HL-60 (cell line): ENCODE measurements around the gene DUS1L.

Experiments used
- DNase-seq, 2 experiments: peaks; one replicate each; pipeline ENCODE4 v3.0.0-alpha.2; 2010 to 2020; ENCODE audit warnings: low read depth in 1 of 2, low spot score in 1 of 2
- H3K27ac ChIP-seq: fragments of 250-450 bp; sonication (Bioruptor Pico); replicated peaks from 2 replicates; pipeline ENCODE4 v1.5.1; 2020; ENCODE audit warnings: mild to moderate bottlenecking, moderate library complexity
- H3K27me3 ChIP-seq: fragments of 250-450 bp; sonication (Bioruptor Pico); 2 replicates; pipeline ENCODE4 v1.5.1; 2021; ENCODE audit warnings: mild to moderate bottlenecking, moderate library complexity; ENCODE audit not compliant: insufficient read depth, poor library complexity, severe bottlenecking
- H3K4me3 ChIP-seq: replicated peaks from 2 replicates; pipeline ENCODE4 v1.5.1; 2011; ENCODE audit warnings: mild to moderate bottlenecking, control low read depth, low read length; ENCODE audit not compliant: insufficient read depth
- CTCF ChIP-seq: IDR thresholded peaks from one replicate; pipeline ENCODE4 v1.5.1; 2011; ENCODE audit warnings: low read length, control low read depth, inconsistent platforms; ENCODE audit not compliant: insufficient read depth
- GABPA ChIP-seq: IDR thresholded peaks from 2 replicates; pipeline ENCODE4 v1.6.1; 2012; ENCODE audit warnings: low read depth
- POLR2AphosphoS5 ChIP-seq: IDR thresholded peaks from 2 replicates; pipeline ENCODE4 v1.6.1; 2012; ENCODE audit warnings: low read depth
- SPI1 ChIP-seq: IDR thresholded peaks from 2 replicates; pipeline ENCODE4 v1.6.1; 2012; ENCODE audit warnings: low read depth, mild to moderate bottlenecking, borderline replicate concordance
- TF ChIP-seq, protein P1 (sequence below): IDR thresholded peaks from 2 replicates; pipeline ENCODE4 v1.6.1; 2012; ENCODE audit warnings: low read depth; ENCODE audit not compliant: insufficient replicate concordance

Gene DUS1L

DNA sequence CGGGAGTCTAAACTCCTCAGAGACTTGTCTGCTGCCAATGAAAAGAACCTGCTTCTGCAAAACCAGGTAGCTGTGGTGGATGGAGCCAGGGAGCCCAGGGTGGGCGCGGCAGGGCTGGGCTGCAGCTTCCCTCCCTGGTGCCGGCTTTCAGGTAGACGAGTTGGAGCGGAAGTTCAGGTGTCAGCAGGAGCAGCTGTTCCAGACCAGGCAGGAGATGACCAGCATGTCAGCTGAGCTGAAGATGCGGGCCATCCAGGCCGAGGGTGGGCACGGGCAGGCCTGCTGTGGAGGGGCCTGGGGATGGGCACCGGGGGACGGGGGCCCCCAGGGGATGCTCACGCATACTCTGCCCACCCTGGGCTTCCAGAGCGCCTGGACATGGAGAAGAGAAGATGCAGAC, 37.4 kb downstream of the DUS1L start:
- DNase-seq, result no peak
- Histone ChIP-seq H3K4me3 (no peak overlapping the region), H3K27ac (no peak overlapping the region), H3K27me3 (no peaks in the 10 kb centered on the region)
- TF ChIP-seq GABPA (no peak), SPI1 (no peak), POLR2AphosphoS5 (no peak), CTCF (no peak)
- TF ChIP-seq, protein P1, sequence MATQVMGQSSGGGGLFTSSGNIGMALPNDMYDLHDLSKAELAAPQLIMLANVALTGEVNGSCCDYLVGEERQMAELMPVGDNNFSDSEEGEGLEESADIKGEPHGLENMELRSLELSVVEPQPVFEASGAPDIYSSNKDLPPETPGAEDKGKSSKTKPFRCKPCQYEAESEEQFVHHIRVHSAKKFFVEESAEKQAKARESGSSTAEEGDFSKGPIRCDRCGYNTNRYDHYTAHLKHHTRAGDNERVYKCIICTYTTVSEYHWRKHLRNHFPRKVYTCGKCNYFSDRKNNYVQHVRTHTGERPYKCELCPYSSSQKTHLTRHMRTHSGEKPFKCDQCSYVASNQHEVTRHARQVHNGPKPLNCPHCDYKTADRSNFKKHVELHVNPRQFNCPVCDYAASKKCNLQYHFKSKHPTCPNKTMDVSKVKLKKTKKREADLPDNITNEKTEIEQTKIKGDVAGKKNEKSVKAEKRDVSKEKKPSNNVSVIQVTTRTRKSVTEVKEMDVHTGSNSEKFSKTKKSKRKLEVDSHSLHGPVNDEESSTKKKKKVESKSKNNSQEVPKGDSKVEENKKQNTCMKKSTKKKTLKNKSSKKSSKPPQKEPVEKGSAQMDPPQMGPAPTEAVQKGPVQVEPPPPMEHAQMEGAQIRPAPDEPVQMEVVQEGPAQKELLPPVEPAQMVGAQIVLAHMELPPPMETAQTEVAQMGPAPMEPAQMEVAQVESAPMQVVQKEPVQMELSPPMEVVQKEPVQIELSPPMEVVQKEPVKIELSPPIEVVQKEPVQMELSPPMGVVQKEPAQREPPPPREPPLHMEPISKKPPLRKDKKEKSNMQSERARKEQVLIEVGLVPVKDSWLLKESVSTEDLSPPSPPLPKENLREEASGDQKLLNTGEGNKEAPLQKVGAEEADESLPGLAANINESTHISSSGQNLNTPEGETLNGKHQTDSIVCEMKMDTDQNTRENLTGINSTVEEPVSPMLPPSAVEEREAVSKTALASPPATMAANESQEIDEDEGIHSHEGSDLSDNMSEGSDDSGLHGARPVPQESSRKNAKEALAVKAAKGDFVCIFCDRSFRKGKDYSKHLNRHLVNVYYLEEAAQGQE, result no peak

GRCh38 chr17:82025401-82026107, 40.0 kb downstream of the DUS1L start:
- Histone ChIP-seq H3K27ac (no peak overlapping the region), H3K27me3 (no peaks in the 10 kb centered on the region), H3K4me3 (no peak overlapping the region)
- TF ChIP-seq CTCF, result no peak
- TF ChIP-seq, protein P1, result no peak
- TF ChIP-seq GABPA, result no peak
- TF ChIP-seq POLR2AphosphoS5, result no peak
- TF ChIP-seq SPI1, result no peak
- DNase-seq, result no peak

DNA sequence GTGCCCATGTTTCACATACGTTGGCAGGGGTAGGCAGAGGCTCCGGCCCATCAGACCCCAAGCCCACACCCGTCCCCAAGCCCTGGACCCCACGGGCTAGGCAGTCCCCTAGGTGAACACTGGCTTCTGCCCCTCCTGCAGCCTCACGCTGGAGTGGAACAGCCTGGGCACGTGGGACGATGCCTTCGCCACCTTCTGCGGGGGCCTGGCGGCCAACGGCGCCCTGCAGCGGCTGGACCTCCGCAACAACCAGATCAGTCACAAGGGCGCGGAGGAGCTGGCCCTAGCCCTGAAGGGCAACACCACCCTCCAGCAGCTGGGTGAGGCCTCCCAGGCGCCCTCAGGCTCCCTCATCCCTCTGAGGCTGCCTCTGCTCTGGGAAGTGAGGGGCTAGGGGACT, 40.7 kb downstream of the DUS1L start:
- TF ChIP-seq CTCF (no peak), POLR2AphosphoS5 (no peak), GABPA (no peak), SPI1 (no peak)
- TF ChIP-seq, protein P1, result no peak
- H3K27me3 ChIP-seq, result no peaks in the 10 kb centered on the region
- H3K27ac ChIP-seq, result no peak overlapping the region
- H3K4me3 ChIP-seq, result no peak overlapping the region
- no peak for DNase-seq
